Activated T-helper 1 cell treated with anti-CD3 and anti-CD28 coated beads, Interleukin-12 subunit alpha, Interleukin-12 subunit beta, Interleukin-2, Interleukin-4 antibody, amounts not matched to agents 30 ng/mL and 10 ng/mL and 1 ng/mL, durations not matched to agents 14 hours and 24 hours and 36 hours (primary cell): Measurements from ENCODE around the gene CACNA2D1. TPM values are rescaled to one million over a fixed set of nuclear protein-coding genes. Genes with fewer than 3 reads are reported as not detected.

ENCODE experiments used
- DNase-seq: peaks from one replicate; pipeline ENCODE4 v3.0.0; 2021; ENCODE audit warnings: low spot score
- H3K27ac Mint-ChIP-seq: one replicate; pipeline ENCODE4 v1.8.0; 2021; ENCODE audit warnings: mild to moderate bottlenecking, mixed read lengths
- H3K27me3 Mint-ChIP-seq: one replicate; pipeline ENCODE4 v1.8.0; 2022; ENCODE audit warnings: mild to moderate bottlenecking, moderate library complexity, mixed read lengths; ENCODE audit not compliant: insufficient read depth
- H3K36me3 Mint-ChIP-seq: one replicate; pipeline ENCODE4 v1.8.0; 2021; ENCODE audit warnings: low read depth, mixed read lengths
- H3K4me1 Mint-ChIP-seq: one replicate; pipeline ENCODE4 v1.8.0; 2021; ENCODE audit warnings: low read depth, mixed read lengths
- H3K4me3 Mint-ChIP-seq: one replicate; pipeline ENCODE4 v1.8.0; 2021; ENCODE audit warnings: mild to moderate bottlenecking, moderate library complexity, mixed read lengths
- H3K9me3 Mint-ChIP-seq: one replicate; pipeline ENCODE4 v1.8.0; 2021; ENCODE audit warnings: mixed read lengths
- intact Hi-C: fragments of 100-400 bp; cut with micrococcal nuclease; formaldehyde crosslinking; loops from one replicate; pipeline ENCODE4 v1.15.1; 2024
- total RNA-seq: library from RNA; stranded (reverse); gene quantifications from 2 replicates; pipeline ENCODE4 v1.2.3, GENCODE V29; 2022

Gene CACNA2D1
- total RNA-seq, result not detected in 2 replicates

GRCh38 chr7:82443547-82444219 lies at the start of gene CACNA2D1:
CACNA2D1 (minus strand) TSS chr7:82443777.
- Mint-ChIP-seq H3K4me1 (no peaks in the 10 kb centered on the region), H3K9me3 (no peaks in the 10 kb centered on the region), H3K27ac (no peak within 1 kb of the TSS), H3K4me3 (peak within 1 kb of the TSS; percentile 22), H3K36me3 (no peaks in the 10 kb centered on the region), H3K27me3 (peaks cover 36% of the 10 kb centered on the region)
- intact Hi-C loops, result no loop called here
- DNase-seq, result no peak

GRCh38 chr7:82481499-82482097 lies 38.0 kb upstream of the CACNA2D1 start:
- intact Hi-C loops, result loop anchor here (10.0 kb wide), 1 partner anchor 437 kb away; no protein-coding TSS in a partner anchor
- no peaks in the 10 kb centered on the region for H3K36me3 Mint-ChIP-seq

GRCh38 chr7:82477733-82478515 lies 34.3 kb upstream of the CACNA2D1 start:
- Mint-ChIP-seq H3K4me1 (no peaks in the 10 kb centered on the region), H3K9me3 (no peaks in the 10 kb centered on the region), H3K27me3 (no peaks in the 10 kb centered on the region), H3K27ac (no peak overlapping the region), H3K4me3 (no peak overlapping the region), H3K36me3 (no peaks in the 10 kb centered on the region)
- intact Hi-C loops, result no loop called here
- DNase-seq, result no peak

More at GRCh38 chr7:82481499-82482097, 38.0 kb upstream of the CACNA2D1 start:
- no peaks in the 10 kb centered on the region for H3K27me3 Mint-ChIP-seq
- no peak overlapping the region for H3K4me3 Mint-ChIP-seq
- no peaks in the 10 kb centered on the region for H3K9me3 Mint-ChIP-seq
- no peak overlapping the region for H3K27ac Mint-ChIP-seq
- H3K4me1 Mint-ChIP-seq, result no peaks in the 10 kb centered on the region
- DNase-seq, result no peak

GRCh38 chr7:82472966-82473365 lies 29.4 kb upstream of the CACNA2D1 start:
- no peak overlapping the region for H3K27ac Mint-ChIP-seq
- no peaks in the 10 kb centered on the region for H3K27me3 Mint-ChIP-seq
- no peaks in the 10 kb centered on the region for H3K36me3 Mint-ChIP-seq
- DNase-seq, result no peak
- intact Hi-C loops, result no loop called here
- H3K4me3 Mint-ChIP-seq, result no peak overlapping the region
- no peaks in the 10 kb centered on the region for H3K4me1 Mint-ChIP-seq
- no peaks in the 10 kb centered on the region for H3K9me3 Mint-ChIP-seq

GRCh38 chr7:82471351-82472020 lies 27.9 kb upstream of the CACNA2D1 start:
- no peaks in the 10 kb centered on the region for H3K27me3 Mint-ChIP-seq
- intact Hi-C loops, result no loop called here
- no peak overlapping the region for H3K4me3 Mint-ChIP-seq
- H3K9me3 Mint-ChIP-seq, result no peaks in the 10 kb centered on the region
- no peaks in the 10 kb centered on the region for H3K4me1 Mint-ChIP-seq
- DNase-seq, result no peak
- no peaks in the 10 kb centered on the region for H3K36me3 Mint-ChIP-seq
- no peak overlapping the region for H3K27ac Mint-ChIP-seq

GRCh38 chr7:82469207-82469606 lies 25.6 kb upstream of the CACNA2D1 start:
- intact Hi-C loops, result no loop called here
- Mint-ChIP-seq H3K4me1 (no peaks in the 10 kb centered on the region), H3K9me3 (no peaks in the 10 kb centered on the region), H3K27me3 (no peaks in the 10 kb centered on the region), H3K27ac (no peak overlapping the region), H3K4me3 (no peak overlapping the region), H3K36me3 (no peaks in the 10 kb centered on the region)
- DNase-seq, result no peak

- Mint-ChIP-seq H3K9me3 (no peaks in the 10 kb centered on the region), H3K4me1 (no peaks in the 10 kb centered on the region), H3K27me3 (no peaks in the 10 kb centered on the region), H3K27ac (no peak overlapping the region), H3K36me3 (no peaks in the 10 kb centered on the region), H3K4me3 (no peak overlapping the region)
- no peak for DNase-seq
- intact Hi-C loops, result no loop called here
These were observed 24.9 kb upstream of the CACNA2D1 start for GRCh38 chr7:82468435-82468834.

GRCh38 chr7:82467020-82467419 lies 23.4 kb upstream of the CACNA2D1 start:
- H3K9me3 Mint-ChIP-seq, result no peaks in the 10 kb centered on the region
- DNase-seq, result no peak
- intact Hi-C loops, result no loop called here
- H3K27me3 Mint-ChIP-seq, result no peaks in the 10 kb centered on the region
- no peaks in the 10 kb centered on the region for H3K36me3 Mint-ChIP-seq
- H3K4me1 Mint-ChIP-seq, result no peaks in the 10 kb centered on the region
- H3K4me3 Mint-ChIP-seq, result no peak overlapping the region
- H3K27ac Mint-ChIP-seq, result no peak overlapping the region

GRCh38 chr7:82464372-82464771 lies 20.8 kb upstream of the CACNA2D1 start:
- H3K9me3 Mint-ChIP-seq, result no peaks in the 10 kb centered on the region
- H3K27ac Mint-ChIP-seq, result no peak overlapping the region
- H3K27me3 Mint-ChIP-seq, result no peaks in the 10 kb centered on the region
- H3K36me3 Mint-ChIP-seq, result no peaks in the 10 kb centered on the region
- no peak overlapping the region for H3K4me3 Mint-ChIP-seq
- no peaks in the 10 kb centered on the region for H3K4me1 Mint-ChIP-seq
- no peak for DNase-seq
- intact Hi-C loops, result no loop called here

- DNase-seq, result no peak
- no peaks in the 10 kb centered on the region for H3K27me3 Mint-ChIP-seq
- H3K9me3 Mint-ChIP-seq, result no peaks in the 10 kb centered on the region
- H3K36me3 Mint-ChIP-seq, result no peaks in the 10 kb centered on the region
- no peak overlapping the region for H3K27ac Mint-ChIP-seq
- no peak overlapping the region for H3K4me3 Mint-ChIP-seq
- no peaks in the 10 kb centered on the region for H3K4me1 Mint-ChIP-seq
- intact Hi-C loops, result no loop called here
These were observed 11.7 kb upstream of the CACNA2D1 start for GRCh38 chr7:82455295-82455694.

GRCh38 chr7:82450759-82451158 lies 7.2 kb upstream of the CACNA2D1 start:
- no peak for DNase-seq
- Mint-ChIP-seq H3K27me3 (peaks cover 2% of the 10 kb centered on the region), H3K4me3 (no peak overlapping the region), H3K36me3 (no peaks in the 10 kb centered on the region), H3K9me3 (no peaks in the 10 kb centered on the region), H3K27ac (no peak overlapping the region), H3K4me1 (no peaks in the 10 kb centered on the region)
- intact Hi-C loops, result no loop called here

- no peak for DNase-seq
- no peak overlapping the region for H3K27ac Mint-ChIP-seq
- no peaks in the 10 kb centered on the region for H3K4me1 Mint-ChIP-seq
- H3K9me3 Mint-ChIP-seq, result no peaks in the 10 kb centered on the region
- no peaks in the 10 kb centered on the region for H3K36me3 Mint-ChIP-seq
- intact Hi-C loops, result no loop called here
- H3K27me3 Mint-ChIP-seq, result peaks cover 8% of the 10 kb centered on the region
- no peak overlapping the region for H3K4me3 Mint-ChIP-seq
These were observed 6.3 kb upstream of the CACNA2D1 start for GRCh38 chr7:82449910-82450309.

- Mint-ChIP-seq H3K4me3 (no peak overlapping the region), H3K9me3 (no peaks in the 10 kb centered on the region), H3K27ac (no peak overlapping the region), H3K36me3 (no peaks in the 10 kb centered on the region), H3K4me1 (no peaks in the 10 kb centered on the region), H3K27me3 (peaks cover 26% of the 10 kb centered on the region)
- intact Hi-C loops, result no loop called here
- no peak for DNase-seq
These were observed 3.3 kb upstream of the CACNA2D1 start for GRCh38 chr7:82446897-82447296.
